HG03108 (cell line): ENCODE data around the gene KRTAP5-2.

Experiments
- ATAC-seq: cut with Tn5 transposase; IDR thresholded peaks from one replicate; pipeline ENCODE4 v1.9.1; 2021; ENCODE audit warnings: moderate library complexity; ENCODE audit not compliant: unreplicated experiment

KRTAP5-2 gene

GRCh38 chr11:1568441-1568911 is 29.6 kb downstream of the KRTAP5-2 start:
- no peak for ATAC-seq

GRCh38 chr11:1567721-1568100 is 30.4 kb downstream of the KRTAP5-2 start:
- no peak for ATAC-seq

- no peak for ATAC-seq
Measured at GRCh38 chr11:1567052-1567720, 30.9 kb downstream of the KRTAP5-2 start.

- no peak for ATAC-seq
Measured at GRCh38 chr11:1566381-1567051, 31.6 kb downstream of the KRTAP5-2 start.

- no peak for ATAC-seq
Measured at GRCh38 chr11:1565904-1566247, 32.2 kb downstream of the KRTAP5-2 start.

- ATAC-seq, result no peak
Measured at GRCh38 chr11:1565173-1565903, 32.8 kb downstream of the KRTAP5-2 start.

- ATAC-seq, result no peak
Measured at GRCh38 chr11:1564535-1565172, 33.4 kb downstream of the KRTAP5-2 start.

GRCh38 chr11:1563697-1564534 is 34.2 kb downstream of the KRTAP5-2 start:
- ATAC-seq, result no peak

GRCh38 chr11:1563149-1563638 is 34.9 kb downstream of the KRTAP5-2 start:
- no peak for ATAC-seq

- no peak for ATAC-seq
Measured at GRCh38 chr11:1562469-1563148, 35.5 kb downstream of the KRTAP5-2 start.

GRCh38 chr11:1561955-1562354 is 36.1 kb downstream of the KRTAP5-2 start:
- ATAC-seq, result no peak

GRCh38 chr11:1561266-1561665 is 36.8 kb downstream of the KRTAP5-2 start:
- ATAC-seq, result no peak

- no peak for ATAC-seq
Measured at GRCh38 chr11:1560649-1561251, 37.3 kb downstream of the KRTAP5-2 start.

- ATAC-seq, result no peak
Measured at GRCh38 chr11:1560002-1560648, 38.0 kb downstream of the KRTAP5-2 start.

- ATAC-seq, result no peak
Measured at GRCh38 chr11:1559111-1559951, 38.8 kb downstream of the KRTAP5-2 start.

- ATAC-seq, result no peak
Measured at GRCh38 chr11:1558775-1559110, 39.4 kb downstream of the KRTAP5-2 start.

- ATAC-seq, result no peak
Measured at GRCh38 chr11:1557904-1558774, 40.0 kb downstream of the KRTAP5-2 start.
